SK-N-SH (cell line): ENCODE data around the gene DACH1. TPM values are rescaled to one million over a fixed set of nuclear protein-coding genes. Genes with fewer than 3 reads are reported as not detected.

Experiments used
- CTCF ChIA-PET: fragments of 300-600, 350-600 bp; formaldehyde crosslinking; extraction: SDS; loops from one replicate; lab custom pipeline; 2021; lab: Yijun Ruan, JAX
- POLR2A ChIA-PET: fragments of 350-600 bp; sonication (Branson Sonifier 250); formaldehyde crosslinking; extraction: SDS; loops from one replicate; lab custom pipeline; 2020; ENCODE audit warnings: antibody characterized with exemption, inconsistent platforms; lab: Yijun Ruan, JAX
- DNase-seq: peaks from one replicate; pipeline ENCODE4 v3.0.0; 2012
- H2AFZ ChIP-seq: fragments of 200-600 bp; sonication (generic); 2 replicates; pipeline ENCODE4 v1.8.1; 2016; ENCODE audit warnings: antibody characterized with exemption, mild to moderate bottlenecking, low read depth
- H3F3A ChIP-seq: fragments of 200-600 bp; sonication (generic); replicated peaks from 2 replicates; pipeline ENCODE3; 2016; ENCODE audit warnings: antibody characterized with exemption, mild to moderate bottlenecking; ENCODE audit not compliant: insufficient read depth
- H3K27ac ChIP-seq, 2 experiments: fragments of 200-500 bp in 1 of 2; fragments of 200-600 bp in 1 of 2; sonication (Bioruptor generic) in 1 of 2; sonication (generic), shearing (Covaris generic) in 1 of 2; 2 replicates each; pipeline versions ENCODE4 v1.5.1 to v1.6.1; 2014 to 2016; ENCODE audit warnings: low read depth in 2 of 2, inconsistent platforms in 1 of 2, low read length in 1 of 2, mild to moderate bottlenecking in 1 of 2, mixed read lengths in 1 of 2
- H3K27me3 ChIP-seq: fragments of 200-600 bp; sonication (generic), shearing (Covaris generic); 2 replicates; pipeline ENCODE4 v1.6.1; 2016; ENCODE audit warnings: mixed run types; ENCODE audit not compliant: insufficient read depth
- H3K36me3 ChIP-seq, 2 experiments: fragments of 200-500 bp in 1 of 2; fragments of 200-600 bp in 1 of 2; sonication (Bioruptor generic) in 1 of 2; sonication (generic) in 1 of 2; replicated peaks in 1 of 2; 2 replicates each; pipeline versions ENCODE3 to v1.5.1; 2014 to 2016; ENCODE audit warnings: low read length in 1 of 2, mild to moderate bottlenecking in 1 of 2; ENCODE audit not compliant: insufficient read depth in 2 of 2, control insufficient read depth in 1 of 2
- H3K4me1 ChIP-seq, 2 experiments: fragments of 200-500 bp in 1 of 2; fragments of 200-600 bp in 1 of 2; sonication (Bioruptor generic) in 1 of 2; sonication (generic), shearing (Covaris generic) in 1 of 2; 2 replicates each; pipeline versions ENCODE4 v1.5.1 to v1.6.1; 2014 to 2016; ENCODE audit warnings: low read depth in 1 of 2, low read length in 1 of 2, mixed run types in 1 of 2; ENCODE audit not compliant: insufficient read depth in 2 of 2, control insufficient read depth in 1 of 2
- H3K4me2 ChIP-seq: fragments of 200-600 bp; sonication (generic), shearing (Covaris generic); 2 replicates; pipeline ENCODE4 v1.6.1; 2017; ENCODE audit warnings: mixed run types
- H3K4me3 ChIP-seq, 2 experiments: fragments of 200-500 bp in 1 of 2; fragments of 200-600 bp in 1 of 2; sonication (Bioruptor generic) in 1 of 2; sonication (generic), shearing (Covaris generic) in 1 of 2; 2 replicates each; pipeline versions ENCODE4 v1.5.1 to v1.8.1; 2014 to 2016; ENCODE audit warnings: low read depth in 2 of 2, inconsistent platforms in 1 of 2, low read length in 1 of 2, mild to moderate bottlenecking in 1 of 2, mixed read lengths in 1 of 2, moderate library complexity in 1 of 2
- H3K79me2 ChIP-seq: fragments of 200-600 bp; sonication (generic); 2 replicates; pipeline ENCODE4 v1.8.1; 2017; ENCODE audit warnings: mild to moderate bottlenecking; ENCODE audit not compliant: insufficient read depth
- H3K9ac ChIP-seq: fragments of 200-600 bp; sonication (generic); 2 replicates; pipeline ENCODE4 v1.6.1; 2017; ENCODE audit warnings: mixed run types
- H3K9me2 ChIP-seq: fragments of 200-600 bp; sonication (generic); 2 replicates; pipeline ENCODE4 v1.6.1; 2017; ENCODE audit warnings: mixed run types
- H3K9me3 ChIP-seq: fragments of 200-600 bp; sonication (generic); 2 replicates; pipeline ENCODE4 v1.6.1; 2017; ENCODE audit warnings: mixed run types, mild to moderate bottlenecking, moderate library complexity
- H4K20me1 ChIP-seq: fragments of 200-600 bp; sonication (generic); 2 replicates; pipeline ENCODE4 v1.6.1; 2017; ENCODE audit warnings: mild to moderate bottlenecking, mixed run types; ENCODE audit not compliant: insufficient read depth
- ELF1 ChIP-seq: IDR thresholded peaks from 2 replicates; pipeline ENCODE4 v1.4.0; 2012
- EP300 ChIP-seq, 2 experiments: IDR thresholded peaks; 2 replicates each; pipeline versions ENCODE4 v1.4.0 to v1.6.1; 2012; ENCODE audit warnings: borderline replicate concordance in 1 of 2, low read depth in 1 of 2, low read length in 1 of 2
- GATA2 ChIP-seq: sonication (generic); formaldehyde crosslinking; IDR thresholded peaks from 2 replicates; pipeline ENCODE4 v1.5.0; 2020; ENCODE audit warnings: mild to moderate bottlenecking, missing genetic modification reagents
- MEF2A ChIP-seq: IDR thresholded peaks from 2 replicates; pipeline ENCODE4 v1.4.0; 2012; ENCODE audit warnings: low read depth, borderline replicate concordance
- RCOR1 ChIP-seq: fragments of 150-350 bp; IDR thresholded peaks from 2 replicates; pipeline ENCODE4 v1.6.1; 2017; ENCODE audit warnings: antibody characterized with exemption, low read length
- RXRA ChIP-seq: IDR thresholded peaks from 2 replicates; pipeline ENCODE4 v1.4.0; 2012; ENCODE audit warnings: low read depth, mild to moderate bottlenecking, borderline replicate concordance
- SMC3 ChIP-seq: IDR thresholded peaks from 2 replicates; pipeline ENCODE4 v1.6.1; 2012; ENCODE audit warnings: low read depth, low read length, improper control_type of control experiment
- TEAD4 ChIP-seq: IDR thresholded peaks from 2 replicates; pipeline ENCODE4 v1.4.0; 2012; ENCODE audit warnings: mild to moderate bottlenecking, borderline replicate concordance; ENCODE audit not compliant: insufficient read depth
- polyA plus RNA-seq, 3 experiments: library from polyadenylated mRNA; depleted of rRNA; stranded (reverse); fragments of >200 nt; gene quantifications; 2 replicates each; pipeline ENCODE4 v1.2.3, GENCODE V29; 2012
- TF ChIP-seq, protein P1 (sequence below): fragments of 150-350 bp; IDR thresholded peaks from 2 replicates; pipeline ENCODE4 v1.6.1; 2016; ENCODE audit warnings: mild to moderate bottlenecking, low read depth, low read length
- TF ChIP-seq, protein P2 (sequence below): IDR thresholded peaks from 2 replicates; pipeline ENCODE4; 2012
- TF ChIP-seq, protein P3 (sequence below): IDR thresholded peaks from 2 replicates; pipeline ENCODE4 v1.4.0; 2012; ENCODE audit warnings: low read depth

DACH1 gene
- polyA plus RNA-seq, 1 of the 3 experiments (the other 2 are of a cell fraction), result 0.21 TPM

DNA sequence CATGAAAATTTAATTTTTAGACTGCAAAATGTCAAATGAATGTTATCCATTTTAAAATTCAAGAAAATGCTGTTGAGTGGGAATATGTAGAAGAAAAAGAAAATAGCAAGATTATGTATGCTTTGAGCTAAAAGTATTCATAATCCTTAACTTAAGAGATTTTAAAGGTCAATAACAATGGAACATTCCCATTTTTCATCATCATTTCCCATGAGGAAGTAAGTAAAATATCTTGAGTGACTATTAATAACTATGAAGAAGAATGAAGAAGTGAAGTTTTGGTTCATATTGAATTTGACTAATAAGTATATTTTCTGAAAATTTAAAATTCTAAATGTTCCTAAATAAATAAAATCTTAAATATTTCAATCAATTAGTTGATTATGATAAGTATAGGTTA, 273.4 kb downstream of the DACH1 start:
- POLR2A ChIA-PET, result no interaction called here

DNA sequence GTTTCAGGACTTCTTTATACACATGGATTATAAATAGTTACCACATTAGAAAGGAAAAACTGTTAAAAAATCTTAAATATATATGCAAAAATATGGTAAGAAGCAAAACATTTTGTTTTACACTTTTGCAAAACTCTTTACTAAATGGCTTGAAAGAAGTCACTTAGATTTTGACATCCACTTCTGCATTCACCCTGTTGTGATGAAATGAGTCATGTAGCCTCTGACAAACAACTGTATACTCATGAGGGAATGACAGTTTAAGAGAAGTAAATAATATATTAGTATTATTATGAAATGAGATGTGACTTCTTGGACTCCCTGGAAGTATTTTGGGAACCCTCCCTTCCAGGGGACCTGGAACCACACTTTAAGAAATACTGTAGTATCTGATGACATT, 275.6 kb downstream of the DACH1 start:
- Histone ChIP-seq H3K27me3 (no peaks in the 10 kb centered on the region), H3K27ac (no peak overlapping the region), H3K79me2 (no peaks in the 10 kb centered on the region), H3K4me1 (no peaks in the 10 kb centered on the region; a peak in 1 of 4 replicates), H3F3A (no peaks in the 10 kb centered on the region), H3K4me2 (no peak overlapping the region), H3K9me2 (no peaks in the 10 kb centered on the region; the same call in 1 of the 2 replicates), H3K9me3 (no peaks in the 10 kb centered on the region; the same call in 1 of the 2 replicates), H3K4me3 (no peak overlapping the region), H3K36me3 (no peaks in the 10 kb centered on the region), H3K9ac (no peak overlapping the region), H2AFZ (no peak overlapping the region), H4K20me1 (no peaks in the 10 kb centered on the region)
- no peak for DNase-seq
- POLR2A ChIA-PET, result interaction anchor here (0.7 kb wide), 1 partner anchor 74 kb away, joined by 3 read pairs; no protein-coding TSS in a partner anchor
- TF ChIP-seq RXRA (no peak), TEAD4 (no peak), GATA2 (CRISPR knock-in tag) (no peak), MEF2A (no peak), SMC3 (no peak), RCOR1 (no peak), ELF1 (no peak)
- TF ChIP-seq, protein P1, sequence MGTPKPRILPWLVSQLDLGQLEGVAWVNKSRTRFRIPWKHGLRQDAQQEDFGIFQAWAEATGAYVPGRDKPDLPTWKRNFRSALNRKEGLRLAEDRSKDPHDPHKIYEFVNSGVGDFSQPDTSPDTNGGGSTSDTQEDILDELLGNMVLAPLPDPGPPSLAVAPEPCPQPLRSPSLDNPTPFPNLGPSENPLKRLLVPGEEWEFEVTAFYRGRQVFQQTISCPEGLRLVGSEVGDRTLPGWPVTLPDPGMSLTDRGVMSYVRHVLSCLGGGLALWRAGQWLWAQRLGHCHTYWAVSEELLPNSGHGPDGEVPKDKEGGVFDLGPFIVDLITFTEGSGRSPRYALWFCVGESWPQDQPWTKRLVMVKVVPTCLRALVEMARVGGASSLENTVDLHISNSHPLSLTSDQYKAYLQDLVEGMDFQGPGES, result no peak
- TF ChIP-seq, protein P2, sequence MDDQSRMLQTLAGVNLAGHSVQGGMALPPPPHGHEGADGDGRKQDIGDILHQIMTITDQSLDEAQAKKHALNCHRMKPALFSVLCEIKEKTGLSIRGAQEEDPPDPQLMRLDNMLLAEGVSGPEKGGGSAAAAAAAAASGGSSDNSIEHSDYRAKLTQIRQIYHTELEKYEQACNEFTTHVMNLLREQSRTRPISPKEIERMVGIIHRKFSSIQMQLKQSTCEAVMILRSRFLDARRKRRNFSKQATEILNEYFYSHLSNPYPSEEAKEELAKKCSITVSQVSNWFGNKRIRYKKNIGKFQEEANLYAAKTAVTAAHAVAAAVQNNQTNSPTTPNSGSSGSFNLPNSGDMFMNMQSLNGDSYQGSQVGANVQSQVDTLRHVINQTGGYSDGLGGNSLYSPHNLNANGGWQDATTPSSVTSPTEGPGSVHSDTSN, result no peak
- TF ChIP-seq, protein P3, sequence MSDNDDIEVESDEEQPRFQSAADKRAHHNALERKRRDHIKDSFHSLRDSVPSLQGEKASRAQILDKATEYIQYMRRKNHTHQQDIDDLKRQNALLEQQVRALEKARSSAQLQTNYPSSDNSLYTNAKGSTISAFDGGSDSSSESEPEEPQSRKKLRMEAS, result no peak
- CTCF ChIA-PET, result interaction anchor here (0.6 kb wide), 1 partner anchor 1462 kb away, joined by 3 read pairs; no protein-coding TSS in a partner anchor

More for the DNA sequence above, 273.4 kb downstream of the DACH1 start:
- Histone ChIP-seq H3K4me2 (no peak overlapping the region), H2AFZ (no peak overlapping the region), H3K36me3 (no peaks in the 10 kb centered on the region), H3K4me3 (no peak overlapping the region), H3K9me3 (no peaks in the 10 kb centered on the region; the same call in 1 of the 2 replicates), H4K20me1 (no peaks in the 10 kb centered on the region), H3K9ac (no peak overlapping the region), H3F3A (no peaks in the 10 kb centered on the region), H3K27me3 (no peaks in the 10 kb centered on the region), H3K27ac (no peak overlapping the region), H3K9me2 (no peaks in the 10 kb centered on the region; the same call in 1 of the 2 replicates), H3K4me1 (no peaks in the 10 kb centered on the region; a peak in 1 of 4 replicates), H3K79me2 (no peaks in the 10 kb centered on the region)
- CTCF ChIA-PET, result interaction anchor here (0.9 kb wide), 1 partner anchor 11 kb away, joined by 3 read pairs; no protein-coding TSS in a partner anchor
- TF ChIP-seq EP300 (IDR thresholded peaks at IDR 0.05; ENCODE audit: borderline replicate concordance in 1 of 2, low read depth in 1 of 2, low read length in 1 of 2), result no peak
- DNase-seq, result no peak
